Effector CD4-positive, alpha-beta T cell (primary cell): ENCODE data around the gene HOXA6.

ENCODE experiments used
- DNase-seq: peaks from one replicate; pipeline ENCODE4 v3.0.0-alpha.2; 2020

HOXA6 gene

GRCh38 chr7:27106181-27106900 lies 41.2 kb downstream of the HOXA6 start:
- DNase-seq: no peak

GRCh38 chr7:27105301-27106031 lies 42.1 kb downstream of the HOXA6 start:
- DNase-seq: no peak

GRCh38 chr7:27104341-27105058 lies 43.1 kb downstream of the HOXA6 start:
- DNase-seq: no peak

- DNase-seq: no peak
These were observed 43.9 kb downstream of the HOXA6 start for GRCh38 chr7:27103489-27104226.

- no peak for DNase-seq
These were observed 44.8 kb downstream of the HOXA6 start, which contains the start of gene HOXA2 for GRCh38 chr7:27102581-27103442. TSS of gene HOXA2 (minus strand) at chr7:27102683. CDS start at chr7:27102500, 183 bp downstream.

GRCh38 chr7:27101957-27102580 lies 45.5 kb downstream of the HOXA6 start:
- DNase-seq: no peak

- DNase-seq: no peak
These were observed 46.2 kb downstream of the HOXA6 start for GRCh38 chr7:27101171-27101956.

GRCh38 chr7:27100694-27101170 lies 46.8 kb downstream of the HOXA6 start:
- DNase-seq: no peak

GRCh38 chr7:27099453-27100370 lies 47.9 kb downstream of the HOXA6 start:
- no peak for DNase-seq

- DNase-seq: no peak
These were observed 48.8 kb downstream of the HOXA6 start for GRCh38 chr7:27098578-27099451.

- DNase-seq: no peak
These were observed 49.6 kb downstream of the HOXA6 start for GRCh38 chr7:27097686-27098577.

GRCh38 chr7:27096768-27097514 lies 50.6 kb downstream of the HOXA6 start:
- no peak for DNase-seq

GRCh38 chr7:27095897-27096767 lies 51.4 kb downstream of the HOXA6 start, which contains the start of gene HOXA1:
TSS of gene HOXA1 (minus strand) at chr7:27096000. CDS start at chr7:27095912, 88 bp downstream.
- DNase-seq: peak; percentile 66
